HepG2 (cell line): ENCODE results near the gene IRF1. TPM values are rescaled to one million over a fixed set of nuclear protein-coding genes. Genes with fewer than 3 reads are reported as not detected.

Source experiments
- ARID5B ChIP-seq: IDR thresholded peaks from 2 replicates; pipeline ENCODE4 v1.4.0; 2020; ENCODE audit warnings: mild to moderate bottlenecking, missing genetic modification reagents
- ATAD3A ChIP-seq: sonication (generic); formaldehyde crosslinking; IDR thresholded peaks from 2 replicates; pipeline ENCODE4 v1.4.0; 2020; ENCODE audit warnings: missing genetic modification reagents
- CAMTA2 ChIP-seq: sonication (generic); formaldehyde crosslinking; IDR thresholded peaks from 2 replicates; pipeline ENCODE4 v1.4.0; 2020; ENCODE audit warnings: mild to moderate bottlenecking, missing genetic modification reagents, borderline replicate concordance
- ESRRA ChIP-seq: sonication (generic); formaldehyde crosslinking; IDR thresholded peaks from 2 replicates; pipeline ENCODE4 v1.5.1; 2020; ENCODE audit warnings: mild to moderate bottlenecking, low read depth, missing genetic modification reagents
- FOXK2 ChIP-seq: fragments of 450-650 bp; IDR thresholded peaks from 2 replicates; pipeline ENCODE4 v1.6.1; 2016
- FOXP1 ChIP-seq, 2 experiments: fragments of 450-650 bp in 1 of 2; IDR thresholded peaks; 2 replicates each; pipeline ENCODE4 v1.6.1; 2017 to 2018; ENCODE audit warnings: antibody characterized with exemption in 1 of 2
- HMG20A ChIP-seq: IDR thresholded peaks from 2 replicates; pipeline ENCODE4 v1.6.1; 2016; ENCODE audit warnings: borderline replicate concordance
- HMGA1 ChIP-seq: sonication (generic); formaldehyde crosslinking; conservative IDR thresholded peaks from 2 replicates; pipeline ENCODE4 v1.4.0; 2020; ENCODE audit warnings: missing genetic modification reagents
- KLF13 ChIP-seq: sonication (generic); formaldehyde crosslinking; IDR thresholded peaks from 2 replicates; pipeline ENCODE4 v1.4.0; 2020; ENCODE audit warnings: mild to moderate bottlenecking, missing genetic modification reagents
- MBD4 ChIP-seq: IDR thresholded peaks from 2 replicates; pipeline ENCODE4 v1.6.1; 2012; ENCODE audit warnings: low read length, inconsistent platforms, borderline replicate concordance
- MYPOP ChIP-seq: sonication (generic); formaldehyde crosslinking; IDR thresholded peaks from 2 replicates; pipeline ENCODE4 v1.8.1; 2023; ENCODE audit warnings: mild to moderate bottlenecking, moderate library complexity, missing genetic modification reagents
- RAD21 ChIP-seq: fragments of 450-650 bp; formaldehyde crosslinking; IDR thresholded peaks from 2 replicates; pipeline ENCODE4 v1.5.0; 2020; ENCODE audit warnings: mild to moderate bottlenecking
- SMARCC2 ChIP-seq: fragments of 450-650 bp; IDR thresholded peaks from 2 replicates; pipeline ENCODE4 v1.6.1; 2017; ENCODE audit warnings: antibody characterized with exemption, mild to moderate bottlenecking
- THAP8 ChIP-seq: sonication (generic); formaldehyde crosslinking; IDR thresholded peaks from 2 replicates; pipeline ENCODE4 v1.5.1; 2020; ENCODE audit warnings: missing genetic modification reagents, mild to moderate bottlenecking, borderline replicate concordance
- ZNF282 ChIP-seq: fragments of 450-650 bp; IDR thresholded peaks from 2 replicates; pipeline ENCODE4 v1.6.1; 2018; ENCODE audit not compliant: partially characterized antibody
- ZNF343 ChIP-seq: sonication (generic); formaldehyde crosslinking; IDR thresholded peaks from 2 replicates; pipeline ENCODE4 v1.4.0; 2020; ENCODE audit warnings: mild to moderate bottlenecking, missing genetic modification reagents
- ZNF383 ChIP-seq: sonication (generic); formaldehyde crosslinking; IDR thresholded peaks from 2 replicates; pipeline ENCODE4 v1.4.0; 2020; ENCODE audit warnings: missing genetic modification reagents, mild to moderate bottlenecking, borderline replicate concordance
- ZNF451 ChIP-seq: sonication (generic); formaldehyde crosslinking; IDR thresholded peaks from 2 replicates; pipeline ENCODE4 v1.5.0; 2020; ENCODE audit warnings: mild to moderate bottlenecking, missing genetic modification reagents
- ZNF572 ChIP-seq: sonication (generic); formaldehyde crosslinking; IDR thresholded peaks from 2 replicates; pipeline ENCODE4 v1.5.1; 2020; ENCODE audit warnings: mild to moderate bottlenecking, missing genetic modification reagents
- ZNF674 ChIP-seq: sonication (generic); formaldehyde crosslinking; IDR thresholded peaks from 2 replicates; pipeline ENCODE4 v1.5.0; 2020; ENCODE audit warnings: low read depth, mild to moderate bottlenecking, missing genetic modification reagents
- polyA plus RNA-seq, 8 experiments: library from polyadenylated mRNA; depleted of rRNA in 3 of 8; stranded (reverse) in 7 of 8; unstranded in 1 of 8; fragments of >200 nt; fragmentation: Illumina TruSeq in 4 of 8; extraction: Trizol in 4 of 8; gene quantifications; 2 replicates each; pipeline versions ENCODE4 v1.2.1 to v1.2.3, GENCODE V29; 2011 to 2016; ENCODE audit warnings: low read depth in 4 of 8, missing spikeins in 1 of 8, mixed read lengths in 1 of 8; ENCODE audit not compliant: insufficient read depth in 1 of 8
- total RNA-seq, 5 experiments: library from RNA; depleted of rRNA; stranded (reverse); fragments of >200 nt; fragmentation: Illumina TruSeq; extraction: Trizol; gene quantifications; 2 replicates each; pipeline ENCODE4 v1.2.3, GENCODE V29; 2016; ENCODE audit warnings: low read depth in 1 of 5
- TF ChIP-seq, protein P1 (sequence below): IDR thresholded peaks from 2 replicates; pipeline ENCODE4 v1.6.1; 2018; ENCODE audit warnings: missing genetic modification reagents
- TF ChIP-seq, protein P2 (sequence below): sonication (generic); formaldehyde crosslinking; IDR thresholded peaks from 2 replicates; pipeline ENCODE4 v1.8.1; 2023; ENCODE audit warnings: mild to moderate bottlenecking, missing genetic modification reagents

Gene IRF1
- total and polyA plus RNA-seq, 2 of the 13 experiments (the other 11 are each of a cell fraction or from before 2014, with no cell fraction given), result 4.1 to 8.8 TPM

- TF ChIP-seq ZNF282 (no peak), CAMTA2 (no peak), FOXK2 (peak; percentile 80), MBD4 (no peak), ZNF674 (CRISPR knock-in tag) (no peak), KLF13 (no peak), HMGA1 (CRISPR knock-in tag) (no peak), ZNF572 (CRISPR knock-in tag) (no peak), ARID5B (peak; percentile 68), THAP8 (no peak), ATAD3A (CRISPR knock-in tag) (no peak), ZNF451 (no peak), ZNF343 (no peak), ZNF383 (no peak), SMARCC2 (no peak), RAD21 (CRISPR knock-in tag) (no peak), FOXP1 (IDR thresholded peaks at IDR 0.05) (no peak), FOXP1 (CRISPR knock-in tag; IDR thresholded peaks at IDR 0.05) (no peak), ESRRA (peak; percentile 64; the same call in 1 of the 2 replicates), HMG20A (CRISPR knock-in tag) (peak; percentile 66; the same call in 1 of the 2 replicates), MYPOP (CRISPR knock-in tag) (no peak)
- TF ChIP-seq, protein P1, sequence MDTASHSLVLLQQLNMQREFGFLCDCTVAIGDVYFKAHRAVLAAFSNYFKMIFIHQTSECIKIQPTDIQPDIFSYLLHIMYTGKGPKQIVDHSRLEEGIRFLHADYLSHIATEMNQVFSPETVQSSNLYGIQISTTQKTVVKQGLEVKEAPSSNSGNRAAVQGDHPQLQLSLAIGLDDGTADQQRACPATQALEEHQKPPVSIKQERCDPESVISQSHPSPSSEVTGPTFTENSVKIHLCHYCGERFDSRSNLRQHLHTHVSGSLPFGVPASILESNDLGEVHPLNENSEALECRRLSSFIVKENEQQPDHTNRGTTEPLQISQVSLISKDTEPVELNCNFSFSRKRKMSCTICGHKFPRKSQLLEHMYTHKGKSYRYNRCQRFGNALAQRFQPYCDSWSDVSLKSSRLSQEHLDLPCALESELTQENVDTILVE (CRISPR knock-in tag), result no peak
- TF ChIP-seq, protein P2, sequence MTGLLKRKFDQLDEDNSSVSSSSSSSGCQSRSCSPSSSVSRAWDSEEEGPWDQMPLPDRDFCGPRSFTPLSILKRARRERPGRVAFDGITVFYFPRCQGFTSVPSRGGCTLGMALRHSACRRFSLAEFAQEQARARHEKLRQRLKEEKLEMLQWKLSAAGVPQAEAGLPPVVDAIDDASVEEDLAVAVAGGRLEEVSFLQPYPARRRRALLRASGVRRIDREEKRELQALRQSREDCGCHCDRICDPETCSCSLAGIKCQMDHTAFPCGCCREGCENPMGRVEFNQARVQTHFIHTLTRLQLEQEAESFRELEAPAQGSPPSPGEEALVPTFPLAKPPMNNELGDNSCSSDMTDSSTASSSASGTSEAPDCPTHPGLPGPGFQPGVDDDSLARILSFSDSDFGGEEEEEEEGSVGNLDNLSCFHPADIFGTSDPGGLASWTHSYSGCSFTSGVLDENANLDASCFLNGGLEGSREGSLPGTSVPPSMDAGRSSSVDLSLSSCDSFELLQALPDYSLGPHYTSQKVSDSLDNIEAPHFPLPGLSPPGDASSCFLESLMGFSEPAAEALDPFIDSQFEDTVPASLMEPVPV (CRISPR knock-in tag), result no peak
These were observed 49.1 kb upstream of the IRF1 start (continued) for GRCh38 chr5:132539716-132540115.
